Body of pancreas (tissue), 4 donors: ENCODE results near the gene GULP1.

Source experiments
- CTCF ChIP-seq, 7 experiments: fragments of 450-650 bp in 4 of 7; fragments of 200-600 bp in 3 of 7; sonication (generic) in 3 of 7; IDR thresholded peaks; one replicate each; pipeline ENCODE4 v1.5.1; 2016 to 2019; ENCODE audit warnings: antibody characterized with exemption in 7 of 7
- POLR2A ChIP-seq, 3 donors: fragments of 450-650 bp; IDR thresholded peaks; one replicate each; pipeline ENCODE4 v1.6.1; 2016; ENCODE audit warnings: antibody characterized with exemption in 3 of 3, mild to moderate bottlenecking in 2 of 3

GRCh38 chr2:188278388-188279092 lies 13.1 kb upstream of the GULP1 start:
- no peak for TF ChIP-seq CTCF (IDR thresholded peaks at IDR 0.05)
- no peak for TF ChIP-seq POLR2A (IDR thresholded peaks at IDR 0.05)
